SK-N-DZ (cell line): ENCODE data around the gene ENPEP. TPM values are rescaled to one million over a fixed set of nuclear protein-coding genes. Genes with fewer than 3 reads are reported as not detected.
"Not testable (repeated sequence)": the region's sequence is repeated elsewhere in the genome, so short reads cannot be mapped to it uniquely, and the experiment has no call there.

Experiments
- DNase-seq: peaks from one replicate; pipeline ENCODE4 v3.0.0-alpha.2; 2015; ENCODE audit warnings: low spot score
- polyA plus RNA-seq, 2 experiments: library from polyadenylated mRNA; depleted of rRNA; stranded (reverse); fragments of >200 nt; gene quantifications; 2 replicates each; pipeline ENCODE4 v1.2.3, GENCODE V29; 2014

Gene ENPEP
- 0.02 TPM in 1 of 2 replicates, not detected in the other for polyA plus RNA-seq (2014; cell fraction: cytosol; rRNA removed)
- not detected in 2 replicates for polyA plus RNA-seq (2014; cell fraction: nucleus; rRNA removed)

- DNase-seq = no peak
These were observed at the start of gene ENPEP for GRCh38 chr4:110475881-110476818. ENPEP (plus strand) TSS chr4:110476155; CDS start chr4:110476415, 260 bp downstream.

- not testable (repeated sequence) for DNase-seq
These were observed 44.1 kb upstream of the ENPEP start for GRCh38 chr4:110431805-110432204.

GRCh38 chr4:110437292-110437691 lies 38.7 kb upstream of the ENPEP start:
- not testable (repeated sequence) for DNase-seq

GRCh38 chr4:110439209-110439608 lies 36.7 kb upstream of the ENPEP start:
- not testable (repeated sequence) for DNase-seq

- no peak for DNase-seq
These were observed 33.6 kb upstream of the ENPEP start for GRCh38 chr4:110442309-110442708.

- no peak for DNase-seq
These were observed 33.2 kb upstream of the ENPEP start for GRCh38 chr4:110442788-110443187.

GRCh38 chr4:110449947-110450346 lies 26.0 kb upstream of the ENPEP start:
- DNase-seq = no peak

GRCh38 chr4:110452546-110452945 lies 23.4 kb upstream of the ENPEP start:
- DNase-seq = no peak

- DNase-seq = no peak
These were observed 21.5 kb upstream of the ENPEP start for GRCh38 chr4:110454441-110454840.

GRCh38 chr4:110458494-110459266 lies 17.3 kb upstream of the ENPEP start:
- DNase-seq = no peak

- no peak for DNase-seq
These were observed 15.7 kb upstream of the ENPEP start for GRCh38 chr4:110460074-110460746.

- DNase-seq = no peak
These were observed 8.6 kb upstream of the ENPEP start for GRCh38 chr4:110467400-110467799.

- DNase-seq = no peak
These were observed 3.2 kb upstream of the ENPEP start for GRCh38 chr4:110472583-110473329.

GRCh38 chr4:110474481-110474880 lies 1.5 kb upstream of the ENPEP start:
- no peak for DNase-seq

- not testable (repeated sequence) for DNase-seq
These were observed 875 bp upstream of the ENPEP start for GRCh38 chr4:110475080-110475479.

GRCh38 chr4:110477836-110478235 lies 1.9 kb downstream of the ENPEP start:
- DNase-seq = no peak

GRCh38 chr4:110480031-110480549 lies 4.1 kb downstream of the ENPEP start:
- no peak for DNase-seq

- no peak for DNase-seq
These were observed 4.9 kb downstream of the ENPEP start for GRCh38 chr4:110480746-110481271.

GRCh38 chr4:110483516-110483915 lies 7.6 kb downstream of the ENPEP start:
- no peak for DNase-seq

GRCh38 chr4:110484029-110484428 lies 8.1 kb downstream of the ENPEP start:
- no peak for DNase-seq
